Measurements from ENCODE around the gene CHRFAM7A. TPM values are rescaled to one million over a fixed set of nuclear protein-coding genes. Genes with fewer than 3 reads are reported as not detected.
"Not testable (repeated sequence)": the region's sequence is repeated elsewhere in the genome, so short reads cannot be mapped to it uniquely, and the experiment has no call there.

Gene CHRFAM7A
- total RNA-seq (under 1 TPM in 2 of 4 donors, not detected in 2; 0.13 to 0.43 TPM), polyA plus RNA-seq (under 1 TPM; 0.22 to 0.32 (median 0.31) TPM)
- long read RNA-seq, donor 1 = 0 reads
- long read RNA-seq, donor 2 = 0 reads

- WGBS, 3 donors = 1% methylated on average over 10 of the region's 74 CpGs; no CpG with 5 or more reads in 2 of the 3 donors
- H3K27me3 ChIP-seq (ENCODE audit: insufficient read depth in 3 of 3, low read length in 2 of 3); DNase-seq; intact Hi-C loops (cut with DNase I); H3K36me3 ChIP-seq (ENCODE audit: insufficient read depth in 1 of 2, low read depth in 1 of 2); H3K27ac ChIP-seq; H3K4me1 ChIP-seq; H3K9me3 ChIP-seq: not testable (repeated sequence)
- peak within 1 kb of the TSS; percentile 48 for H3K4me3 ChIP-seq
- ATAC-seq = peak in 2 of 4 donors; percentile 19 to 42
Observed at GRCh38 chr15:30392766-30393663, at the start of gene CHRFAM7A. CHRFAM7A (minus strand) TSS chr15:30393540; CDS start chr15:30383351, 10,189 bp downstream.

GRCh38 chr15:30438348-30438747, 45.0 kb upstream of the CHRFAM7A start:
- intact Hi-C loops (cut with DNase I); H3K36me3 ChIP-seq (ENCODE audit: insufficient read depth in 1 of 2, low read depth in 1 of 2); H3K4me3 ChIP-seq; H3K9me3 ChIP-seq; H3K4me1 ChIP-seq; ATAC-seq; DNase-seq; H3K27me3 ChIP-seq (ENCODE audit: insufficient read depth in 3 of 3, low read length in 2 of 3); H3K27ac ChIP-seq: not testable (repeated sequence)
- 6 to 27% (median 23%) methylated on average over 2 of the region's 3 CpGs for WGBS, 3 donors

GRCh38 chr15:30435878-30436277, 42.5 kb upstream of the CHRFAM7A start:
- intact Hi-C loops (cut with DNase I); H3K4me1 ChIP-seq; H3K4me3 ChIP-seq; H3K27ac ChIP-seq; H3K27me3 ChIP-seq (ENCODE audit: insufficient read depth in 3 of 3, low read length in 2 of 3); ATAC-seq; H3K9me3 ChIP-seq; H3K36me3 ChIP-seq (ENCODE audit: insufficient read depth in 1 of 2, low read depth in 1 of 2): not testable (repeated sequence)
- peak in 1 of 2 donors; percentile 0 for DNase-seq
- WGBS, 3 donors = 94 to 99% (median 98%) methylated on average over 3 of the region's 5 CpGs

GRCh38 chr15:30420723-30421122, 27.4 kb upstream of the CHRFAM7A start:
- H3K36me3 ChIP-seq (ENCODE audit: insufficient read depth in 1 of 2, low read depth in 1 of 2); H3K27ac ChIP-seq; ATAC-seq; H3K27me3 ChIP-seq (ENCODE audit: insufficient read depth in 3 of 3, low read length in 2 of 3); H3K4me3 ChIP-seq; H3K4me1 ChIP-seq; intact Hi-C loops (cut with DNase I); H3K9me3 ChIP-seq: not testable (repeated sequence)
- peak in 1 of 2 donors; percentile 1 for DNase-seq
- WGBS, 3 donors = 64 to 88% (median 70%) methylated on average over 3 to 6 of the region's 6 CpGs

- intact Hi-C loops (cut with DNase I) = not testable (repeated sequence)
Observed at GRCh38 chr15:30414160-30414559, 20.8 kb upstream of the CHRFAM7A start, which contains the start of gene GOLGA8R. GOLGA8R (minus strand) TSS chr15:30414260; CDS start chr15:30414162, 98 bp downstream.

GRCh38 chr15:30407636-30408035, 14.3 kb upstream of the CHRFAM7A start:
- H3K9me3 ChIP-seq; H3K27ac ChIP-seq; intact Hi-C loops (cut with DNase I); H3K36me3 ChIP-seq (ENCODE audit: insufficient read depth in 1 of 2, low read depth in 1 of 2); H3K4me1 ChIP-seq; H3K4me3 ChIP-seq; ATAC-seq; H3K27me3 ChIP-seq (ENCODE audit: insufficient read depth in 3 of 3, low read length in 2 of 3): not testable (repeated sequence)
- DNase-seq = peak; percentile 2 to 6
- WGBS, 3 donors = 76 to 82% (median 79%) methylated on average over 5 of the region's 6 CpGs

More at GRCh38 chr15:30414160-30414559, 20.8 kb upstream of the CHRFAM7A start, which contains the start of gene GOLGA8R:
- ATAC-seq; H3K36me3 ChIP-seq (ENCODE audit: insufficient read depth in 1 of 2, low read depth in 1 of 2); H3K4me1 ChIP-seq; H3K9me3 ChIP-seq; DNase-seq; H3K27me3 ChIP-seq (ENCODE audit: insufficient read depth in 3 of 3, low read length in 2 of 3); H3K4me3 ChIP-seq; H3K27ac ChIP-seq: not testable (repeated sequence)
- WGBS, 3 donors = 100% methylated on average over 1 of the region's 7 CpGs; no CpG with 5 or more reads in 2 of the 3 donors

GRCh38 chr15:30398988-30399387, 5.6 kb upstream of the CHRFAM7A start:
- H3K9me3 ChIP-seq; ATAC-seq; intact Hi-C loops (cut with DNase I); H3K27me3 ChIP-seq (ENCODE audit: insufficient read depth in 3 of 3, low read length in 2 of 3); H3K4me1 ChIP-seq; H3K27ac ChIP-seq; H3K36me3 ChIP-seq (ENCODE audit: insufficient read depth in 1 of 2, low read depth in 1 of 2); H3K4me3 ChIP-seq: not testable (repeated sequence)
- WGBS, 3 donors = 0% methylated on average over 1 to 2 of the region's 6 CpGs
- peak; percentile 22 to 66 for DNase-seq
- peak; percentile 17 for TF ChIP-seq CTCF (IDR thresholded peaks at IDR 0.05)

- WGBS, 3 donors = 9 to 18% methylated on average over 5 of the region's 23 CpGs; no CpG with 5 or more reads in 1 of the 3 donors
- H3K36me3 ChIP-seq (ENCODE audit: insufficient read depth in 1 of 2, low read depth in 1 of 2); intact Hi-C loops (cut with DNase I); H3K4me3 ChIP-seq; DNase-seq; H3K27ac ChIP-seq; H3K4me1 ChIP-seq; H3K9me3 ChIP-seq; H3K27me3 ChIP-seq (ENCODE audit: insufficient read depth in 3 of 3, low read length in 2 of 3): not testable (repeated sequence)
- ATAC-seq = peak in 1 of 4 donors; percentile 11
Observed at GRCh38 chr15:30393664-30393991, 288 bp upstream of the CHRFAM7A start.

GRCh38 chr15:30386318-30386887, 6.9 kb downstream of the CHRFAM7A start:
- ATAC-seq; DNase-seq; H3K9me3 ChIP-seq; H3K27ac ChIP-seq; H3K36me3 ChIP-seq (ENCODE audit: insufficient read depth in 1 of 2, low read depth in 1 of 2); intact Hi-C loops (cut with DNase I); H3K4me1 ChIP-seq; H3K27me3 ChIP-seq (ENCODE audit: insufficient read depth in 3 of 3, low read length in 2 of 3); H3K4me3 ChIP-seq: not testable (repeated sequence)
- WGBS, 3 donors = no CpG with 5 or more reads among the region's 6 CpGs

GRCh38 chr15:30377082-30377413, 16.3 kb downstream of the CHRFAM7A start:
- H3K9me3 ChIP-seq; ATAC-seq; DNase-seq; H3K4me1 ChIP-seq; H3K27ac ChIP-seq; H3K27me3 ChIP-seq (ENCODE audit: insufficient read depth in 3 of 3, low read length in 2 of 3); H3K36me3 ChIP-seq (ENCODE audit: insufficient read depth in 1 of 2, low read depth in 1 of 2); intact Hi-C loops (cut with DNase I); H3K4me3 ChIP-seq: not testable (repeated sequence)
- no CpG with 5 or more reads among the region's 5 CpGs for WGBS, 3 donors

Measured in psoas muscle (tissue), 8 donors.